ENCODE measurements around the gene ASB18.

The ASB18 gene

DNA sequence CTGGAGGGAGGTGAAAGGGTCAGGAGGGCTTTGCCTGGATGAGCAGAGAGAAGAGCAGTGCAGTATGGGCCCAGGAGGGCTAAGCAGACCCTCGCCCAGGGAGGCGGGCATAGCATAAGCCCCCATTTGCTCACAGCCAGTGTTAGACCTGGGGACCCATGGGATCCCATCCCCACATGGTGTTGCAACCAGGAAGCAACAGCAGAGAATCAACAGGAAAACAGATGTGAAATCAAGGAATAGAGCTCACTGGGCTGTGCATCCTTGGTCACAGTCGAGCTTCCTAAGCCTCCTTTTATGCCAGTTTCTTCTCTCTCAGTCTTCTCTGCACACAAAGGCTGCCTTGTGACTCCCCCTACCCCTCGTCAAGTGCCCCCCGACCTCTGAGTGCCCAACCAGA, 19.9 kb downstream of the ASB18 start:
- H3K4me3 ChIP-seq: no peak overlapping the region; the same call in 1 of the 2 replicates
- peaks cover 41% of the 10 kb centered on the region for H3K4me1 ChIP-seq
- peak overlapping the region; percentile 25; the same call in 1 of the 2 replicates for H3K9ac ChIP-seq
- H3K9me3 ChIP-seq: no peaks in the 10 kb centered on the region; the same call in 1 of the 2 replicates
- peak overlapping the region; percentile 67 for H3K27ac ChIP-seq
- no peaks in the 10 kb centered on the region for H4K20me1 ChIP-seq
- H3K27me3 ChIP-seq: peaks cover 17% of the 10 kb centered on the region
- peak overlapping the region; percentile 79 for H3K4me2 ChIP-seq
- TF ChIP-seq Cebpa-rat (IDR thresholded peaks at IDR 0.05): peak; percentile 40; the same call in 1 of the 2 replicates
- no peaks in the 10 kb centered on the region for H3K36me3 ChIP-seq

DNA sequence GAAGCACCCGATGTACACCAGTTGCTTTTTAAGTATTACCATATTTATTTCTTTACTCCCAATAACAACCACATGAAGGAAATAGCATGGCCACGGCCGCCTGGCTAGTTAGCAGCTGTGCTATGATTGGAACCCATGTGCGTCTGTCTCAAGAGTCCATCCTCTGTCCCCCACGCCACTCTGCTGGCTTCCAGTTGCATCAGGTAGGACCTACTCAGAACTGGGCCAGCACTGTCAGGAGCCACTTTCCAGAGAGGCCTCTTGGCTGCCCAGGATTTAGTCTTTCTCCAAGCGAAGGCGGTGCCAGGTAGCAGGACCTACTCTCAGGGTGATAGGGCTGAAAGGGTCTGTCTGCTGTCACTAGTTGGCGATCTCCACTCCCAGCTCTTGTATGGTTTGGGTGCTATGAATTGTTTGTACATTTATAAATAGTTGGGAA, 22.1 kb downstream of the ASB18 start:
- Histone ChIP-seq H3K27ac (no peak overlapping the region), H3K4me3 (no peak overlapping the region), H3K27me3 (peaks cover 37% of the 10 kb centered on the region), H4K20me1 (no peaks in the 10 kb centered on the region), H3K4me2 (no peak overlapping the region), H3K4me1 (peaks cover 43% of the 10 kb centered on the region), H3K36me3 (no peaks in the 10 kb centered on the region), H3K9ac (no peak overlapping the region), H3K9me3 (no peaks in the 10 kb centered on the region)
- TF ChIP-seq Cebpa-rat (IDR thresholded peaks at IDR 0.05): no peak

DNA sequence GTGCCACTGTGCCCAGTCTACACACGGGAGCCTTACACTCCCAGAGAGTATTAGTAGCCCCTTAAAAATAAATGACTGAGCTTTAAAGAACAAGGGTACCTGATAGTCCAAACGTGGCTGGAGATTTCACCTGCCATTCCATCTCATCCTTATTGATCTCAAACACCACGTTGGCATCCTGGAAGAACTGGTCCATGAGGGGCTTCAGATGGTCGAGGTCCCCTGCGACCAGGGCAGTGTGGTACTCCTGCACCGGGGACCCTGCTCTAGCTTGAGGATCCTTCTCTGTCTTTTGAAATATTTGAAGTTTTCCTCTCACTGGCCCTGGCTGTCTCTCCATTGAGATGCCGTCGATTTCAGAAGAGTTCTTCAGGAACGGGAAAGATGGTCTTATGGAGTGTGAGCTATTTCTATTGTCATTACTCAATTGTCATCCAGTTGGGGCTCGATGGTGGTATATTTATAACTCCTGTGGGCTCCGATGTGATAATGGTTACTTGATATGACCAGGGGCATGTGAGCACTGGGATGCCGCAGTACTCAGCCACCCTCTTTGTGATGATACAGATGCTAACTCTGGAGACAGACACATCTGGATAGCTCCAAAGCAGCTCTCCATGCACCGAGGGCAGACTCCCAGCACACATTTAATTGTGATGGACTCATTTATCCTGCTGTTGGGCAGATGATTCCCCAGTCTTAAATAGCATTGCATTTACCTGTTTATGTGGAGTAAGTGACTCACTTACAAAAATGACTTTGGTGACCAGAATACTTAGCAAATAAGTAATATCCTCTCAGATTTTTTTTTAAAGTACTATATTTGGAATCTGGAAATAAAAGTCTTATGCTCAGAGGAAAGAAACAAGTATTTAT, 22.8 kb downstream of the ASB18 start:
- peaks cover 44% of the 10 kb centered on the region for H3K27me3 ChIP-seq
- H3K27ac ChIP-seq: no peak overlapping the region
- no peak overlapping the region for H3K4me2 ChIP-seq
- no peak for TF ChIP-seq Cebpa-rat (IDR thresholded peaks at IDR 0.05)
- no peaks in the 10 kb centered on the region for H3K9me3 ChIP-seq
- no peak overlapping the region for H3K9ac ChIP-seq
- H3K4me1 ChIP-seq: peaks cover 43% of the 10 kb centered on the region
- H4K20me1 ChIP-seq: no peaks in the 10 kb centered on the region
- H3K36me3 ChIP-seq: no peaks in the 10 kb centered on the region
- H3K4me3 ChIP-seq: no peak overlapping the region

DNA sequence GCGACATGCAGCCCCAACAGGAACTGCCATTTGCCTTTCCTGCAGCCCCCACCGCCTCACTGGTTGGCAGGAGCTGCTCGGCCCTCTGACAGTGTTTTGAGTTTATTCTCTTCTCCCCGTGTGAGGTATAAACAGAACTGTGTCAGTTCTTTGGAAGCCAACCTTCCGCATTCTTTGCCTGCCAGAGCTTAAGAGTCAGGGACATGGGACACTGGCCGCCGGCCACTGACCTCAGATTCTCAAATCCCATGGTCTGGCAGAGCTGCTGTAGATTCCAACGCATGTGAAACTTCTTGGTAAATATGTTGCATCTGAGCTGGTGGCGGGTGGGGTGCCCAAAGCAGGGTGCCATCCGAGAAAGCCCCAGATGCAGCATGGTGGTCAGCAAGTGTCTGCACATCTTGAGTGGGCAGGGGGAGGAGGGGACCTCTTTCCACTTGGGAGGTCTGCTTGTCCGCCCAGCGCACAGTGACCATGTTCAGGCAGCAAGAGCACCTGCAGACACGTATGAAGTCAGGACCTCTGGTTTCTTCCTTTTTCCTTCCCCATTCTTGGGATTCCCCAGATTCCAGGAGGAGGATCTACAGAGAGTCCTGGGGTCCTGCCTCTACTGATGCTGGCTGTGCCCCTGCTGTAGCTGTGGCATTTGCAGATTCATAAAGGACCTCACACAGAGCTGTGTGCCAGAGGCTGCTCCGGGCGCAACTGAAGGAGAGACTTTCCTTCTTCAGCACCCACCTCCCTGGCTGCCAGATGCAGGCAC, 23.8 kb downstream of the ASB18 start:
- H4K20me1 ChIP-seq: no peaks in the 10 kb centered on the region
- TF ChIP-seq Cebpa-rat (IDR thresholded peaks at IDR 0.05): no peak
- no peak overlapping the region for H3K4me2 ChIP-seq
- H3K4me1 ChIP-seq: peaks cover 38% of the 10 kb centered on the region
- no peak overlapping the region for H3K9ac ChIP-seq
- no peak overlapping the region for H3K27ac ChIP-seq
- H3K27me3 ChIP-seq: peaks cover 54% of the 10 kb centered on the region
- H3K4me3 ChIP-seq: no peak overlapping the region
- no peaks in the 10 kb centered on the region for H3K36me3 ChIP-seq
- H3K9me3 ChIP-seq: no peaks in the 10 kb centered on the region; the same call in 1 of the 2 replicates

DNA sequence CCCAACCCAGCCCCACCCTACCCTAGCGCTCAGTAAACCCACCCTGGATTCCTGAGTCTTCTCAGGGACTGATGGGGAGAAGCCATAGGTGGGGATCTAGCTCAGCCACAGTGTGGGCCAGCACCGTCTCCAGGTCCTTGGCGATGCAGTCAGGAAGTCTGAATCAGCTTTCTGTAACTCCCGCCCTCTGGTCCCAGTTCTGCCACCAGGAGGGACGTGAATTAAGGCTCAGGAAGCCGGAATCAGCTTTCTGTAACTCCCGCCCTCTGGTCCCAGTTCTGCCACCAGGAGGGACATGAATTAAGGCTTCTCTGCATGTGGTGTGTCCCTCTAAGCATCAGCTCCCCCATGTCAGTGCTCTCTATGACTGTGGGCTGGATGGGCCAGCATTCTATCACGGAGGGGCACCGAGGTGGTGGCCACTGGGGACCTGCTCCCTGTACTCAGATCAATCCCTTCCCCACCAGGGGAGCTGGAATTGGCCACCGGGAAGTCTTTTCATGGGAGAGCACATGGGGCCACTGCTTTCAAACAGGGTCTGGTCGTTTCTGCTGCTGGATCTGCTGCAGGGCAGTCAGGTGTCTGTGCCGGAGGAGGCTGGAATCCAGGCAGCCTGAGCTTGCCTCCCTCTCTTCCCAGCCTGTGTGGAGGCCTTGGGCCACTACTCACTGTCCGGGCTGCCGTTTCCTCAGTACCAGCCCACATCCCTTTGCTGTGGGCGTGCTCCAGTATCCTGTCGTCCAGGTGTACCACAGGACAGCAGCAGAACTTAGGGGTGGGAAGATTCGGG, 24.7 kb downstream of the ASB18 start:
- H3K36me3 ChIP-seq: no peaks in the 10 kb centered on the region
- no peak overlapping the region for H3K9ac ChIP-seq
- H3K9me3 ChIP-seq: peaks cover 7% of the 10 kb centered on the region
- peaks cover 29% of the 10 kb centered on the region for H3K4me1 ChIP-seq
- TF ChIP-seq Cebpa-rat (IDR thresholded peaks at IDR 0.05): no peak
- peaks cover 60% of the 10 kb centered on the region for H3K27me3 ChIP-seq
- no peaks in the 10 kb centered on the region for H4K20me1 ChIP-seq
- H3K27ac ChIP-seq: no peak overlapping the region
- H3K4me2 ChIP-seq: no peak overlapping the region
- H3K4me3 ChIP-seq: no peak overlapping the region

DNA sequence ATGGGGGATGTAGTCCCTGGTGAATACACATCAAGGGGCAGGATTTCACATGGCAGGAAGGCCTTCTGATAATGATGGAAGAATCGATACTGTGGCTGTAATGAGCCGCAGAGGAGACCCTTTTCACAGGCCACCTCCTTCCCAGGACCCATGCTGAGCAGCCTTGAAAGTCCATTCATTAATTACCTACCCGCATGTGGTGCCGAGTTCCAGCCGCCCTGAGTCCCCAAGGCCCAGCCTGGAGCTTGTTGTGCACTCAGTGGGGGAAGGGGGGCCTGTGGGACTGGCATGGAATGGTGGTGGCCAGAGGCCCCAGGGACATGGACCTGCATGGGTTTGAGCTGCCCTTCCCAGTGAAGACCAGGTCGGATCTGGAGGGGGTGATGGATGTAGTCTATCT, 25.5 kb downstream of the ASB18 start:
- Histone ChIP-seq H3K27ac (no peak overlapping the region), H4K20me1 (no peaks in the 10 kb centered on the region), H3K9ac (no peak overlapping the region), H3K4me1 (peaks cover 21% of the 10 kb centered on the region), H3K27me3 (peaks cover 66% of the 10 kb centered on the region), H3K4me3 (no peak overlapping the region), H3K4me2 (no peak overlapping the region), H3K9me3 (peaks cover 14% of the 10 kb centered on the region), H3K36me3 (no peaks in the 10 kb centered on the region)
- TF ChIP-seq Cebpa-rat (IDR thresholded peaks at IDR 0.05): no peak

DNA sequence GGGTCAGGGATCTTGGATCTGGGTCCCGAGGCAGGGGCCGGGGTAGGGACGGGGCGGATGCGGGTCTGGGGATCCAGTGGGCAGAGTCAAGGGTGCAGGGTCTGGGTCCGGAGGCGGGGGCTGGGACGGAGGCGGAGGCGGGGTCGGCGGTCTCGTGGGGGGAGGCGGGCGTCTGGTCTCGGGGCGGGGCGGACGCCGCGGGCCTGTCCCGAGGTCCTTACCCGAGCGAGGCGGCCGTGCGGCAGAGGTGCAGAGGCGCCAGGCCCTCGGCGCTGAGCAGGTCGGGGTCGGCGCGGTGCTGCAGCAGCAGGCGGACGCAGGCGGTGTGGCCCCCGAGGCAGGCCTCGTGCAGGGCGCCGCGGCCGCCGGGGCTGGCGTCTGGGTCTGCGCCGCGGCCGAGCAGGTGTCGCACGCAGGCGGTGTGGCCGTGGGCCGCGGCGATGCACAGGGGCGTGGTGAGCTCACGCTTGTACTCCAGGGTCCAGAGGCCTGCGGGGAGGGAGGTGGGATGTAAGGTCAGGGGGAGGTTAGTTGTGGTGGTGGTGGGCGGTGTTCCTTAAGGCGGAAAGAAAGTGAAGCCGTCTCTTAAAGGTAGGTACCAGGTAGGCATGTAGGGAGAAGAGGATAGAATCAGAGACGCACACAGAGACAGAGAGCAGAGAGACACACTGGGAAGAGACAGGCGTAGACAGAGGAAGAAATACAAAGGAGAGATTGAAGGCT, 26.6 kb downstream of the ASB18 start:
- Histone ChIP-seq H3K36me3 (no peaks in the 10 kb centered on the region), H3K27me3 (peaks cover 66% of the 10 kb centered on the region), H3K9me3 (peaks cover 22% of the 10 kb centered on the region), H3K4me3 (no peak overlapping the region), H3K4me2 (no peak overlapping the region), H3K9ac (no peak overlapping the region), H4K20me1 (no peaks in the 10 kb centered on the region), H3K27ac (no peak overlapping the region), H3K4me1 (peaks cover 16% of the 10 kb centered on the region)
- TF ChIP-seq Cebpa-rat (IDR thresholded peaks at IDR 0.05): no peak

DNA sequence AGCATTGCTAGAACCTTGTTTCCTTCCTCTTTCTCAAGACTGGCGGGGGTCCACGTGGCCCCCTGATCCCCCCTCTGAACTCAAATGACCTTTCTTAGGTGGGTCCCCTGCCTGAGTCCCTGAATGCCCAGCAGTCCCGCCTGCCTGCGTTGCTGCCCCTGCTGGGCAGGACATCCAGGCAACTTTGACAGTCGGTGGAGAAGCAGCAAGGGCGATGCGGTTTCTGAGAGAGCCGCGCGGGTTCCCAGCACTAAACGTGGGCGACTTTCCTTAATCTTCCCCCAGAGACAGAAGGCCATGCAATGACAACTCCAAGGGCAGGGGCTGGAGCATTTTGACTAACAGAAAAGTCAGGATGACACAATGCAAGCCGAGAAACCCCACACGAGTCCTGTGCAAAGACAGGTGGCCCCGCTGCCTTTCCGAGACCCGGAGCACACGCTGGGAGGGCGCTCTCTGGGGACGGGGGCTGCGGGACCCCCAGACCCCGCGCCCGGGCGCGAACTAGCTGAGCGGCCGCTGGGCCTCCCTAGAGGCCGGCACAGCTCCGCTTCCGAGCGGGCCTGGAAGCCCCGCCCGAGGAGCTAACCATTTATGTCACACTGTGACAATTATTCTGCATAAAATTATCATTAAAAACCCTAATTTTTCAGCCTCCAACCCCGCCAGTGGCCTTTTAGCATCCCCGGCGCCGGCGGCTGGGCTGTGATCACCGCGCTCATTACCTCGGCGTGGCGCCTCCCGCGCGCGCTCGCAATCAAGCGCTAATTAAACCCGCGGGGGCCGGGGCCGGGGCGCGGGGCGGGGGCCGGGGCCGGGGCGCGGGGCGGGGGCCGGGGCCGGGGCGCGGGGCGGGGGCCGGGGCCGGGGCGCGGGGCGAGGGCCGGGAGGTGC, 27.4 kb downstream of the ASB18 start:
- peaks cover 22% of the 10 kb centered on the region for H3K9me3 ChIP-seq
- no peak for TF ChIP-seq Cebpa-rat (IDR thresholded peaks at IDR 0.05)
- H3K4me2 ChIP-seq: peak overlapping the region; percentile 79
- no peak overlapping the region for H3K27ac ChIP-seq
- peaks cover 66% of the 10 kb centered on the region for H3K27me3 ChIP-seq
- peaks cover 16% of the 10 kb centered on the region for H3K4me1 ChIP-seq
- no peaks in the 10 kb centered on the region for H3K36me3 ChIP-seq
- H3K9ac ChIP-seq: no peak overlapping the region
- H3K4me3 ChIP-seq: peak overlapping the region; percentile 53
- H4K20me1 ChIP-seq: no peaks in the 10 kb centered on the region

Data from BLaER1 (cell line).